WTC11 (cell line): ENCODE results near the gene SPOP. TPM values are rescaled to one million over a fixed set of nuclear protein-coding genes. Genes with fewer than 3 reads are reported as not detected.

Experiments
- FOXP1 ChIP-seq: sonication (generic); formaldehyde crosslinking; IDR thresholded peaks from 2 replicates; pipeline ENCODE4 v1.8.0; 2022; ENCODE audit warnings: missing genetic modification reagents, mild to moderate bottlenecking, moderate library complexity, borderline replicate concordance
- FOXP4 ChIP-seq: sonication (generic); formaldehyde crosslinking; IDR thresholded peaks from 2 replicates; pipeline ENCODE4 v1.8.0; 2022; ENCODE audit warnings: mild to moderate bottlenecking, missing genetic modification reagents
- GRHL2 ChIP-seq: fragments of 250-450 bp; sonication (Bioruptor Pico); IDR thresholded peaks from 2 replicates; pipeline ENCODE4 v1.8.0; 2022; ENCODE audit warnings: mild to moderate bottlenecking, moderate library complexity; ENCODE audit not compliant: insufficient replicate concordance, severe bottlenecking
- total RNA-seq: library from RNA; stranded (reverse); gene quantifications from 3 replicates; pipeline ENCODE4 v1.2.3, GENCODE V29; 2021
- TF ChIP-seq, protein P1 (sequence below): sonication (generic); formaldehyde crosslinking; IDR thresholded peaks from 2 replicates; pipeline ENCODE4 v1.8.1; 2022; ENCODE audit warnings: mild to moderate bottlenecking, missing genetic modification reagents, moderate library complexity, borderline replicate concordance

The SPOP gene
- total RNA-seq, 1 experiment from 2014 or later, result 19.2 TPM

- TF ChIP-seq FOXP4 (CRISPR knock-in tag) (no peak), FOXP1 (CRISPR knock-in tag) (no peak), GRHL2 (no peak)
- TF ChIP-seq, protein P1, sequence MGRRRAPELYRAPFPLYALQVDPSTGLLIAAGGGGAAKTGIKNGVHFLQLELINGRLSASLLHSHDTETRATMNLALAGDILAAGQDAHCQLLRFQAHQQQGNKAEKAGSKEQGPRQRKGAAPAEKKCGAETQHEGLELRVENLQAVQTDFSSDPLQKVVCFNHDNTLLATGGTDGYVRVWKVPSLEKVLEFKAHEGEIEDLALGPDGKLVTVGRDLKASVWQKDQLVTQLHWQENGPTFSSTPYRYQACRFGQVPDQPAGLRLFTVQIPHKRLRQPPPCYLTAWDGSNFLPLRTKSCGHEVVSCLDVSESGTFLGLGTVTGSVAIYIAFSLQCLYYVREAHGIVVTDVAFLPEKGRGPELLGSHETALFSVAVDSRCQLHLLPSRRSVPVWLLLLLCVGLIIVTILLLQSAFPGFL (CRISPR knock-in tag), result no peak
Measured at GRCh38 chr17:49549311-49549605, 128.6 kb downstream of the SPOP start (continued).

Other genes with a start within 250 kb of the SPOP start
- 11.3 to 12.4 TPM (median 12.1 TPM) in 3 replicates for gene NGFR, start 182.8 kb downstream of the SPOP start, total RNA-seq
- 2.3 to 3.4 TPM (median 2.4 TPM) in 3 replicates for gene NXPH3, start 102.2 kb downstream of the SPOP start, total RNA-seq
- gene SLC35B1, start 29.9 kb upstream of the SPOP start, total RNA-seq, result 43.7 to 55.9 TPM (median 45.0 TPM) in 3 replicates
- 26.2 to 30.4 TPM (median 29.7 TPM) in 3 replicates for gene FAM117A, start 86.0 kb upstream of the SPOP start, total RNA-seq
- 165 to 199 TPM (median 171 TPM) in 3 replicates for gene KAT7, start 110.6 kb upstream of the SPOP start, total RNA-seq
- gene TAC4, start 170.0 kb upstream of the SPOP start, total RNA-seq, result not detected in 3 replicates